Uterus (tissue), 2 donors: ENCODE results near the gene TKTL2.

Experiments used
- CTCF ChIP-seq, 4 experiments: fragments of 200-600 bp in 2 of 4; fragments of 450-650 bp in 2 of 4; sonication (generic) in 2 of 4; IDR thresholded peaks; one replicate each; pipeline ENCODE4 v1.5.1; 2016 to 2019; ENCODE audit warnings: antibody characterized with exemption in 4 of 4, mild to moderate bottlenecking in 2 of 4, moderate library complexity in 1 of 4
- POLR2A ChIP-seq, 2 donors: fragments of 450-650 bp; IDR thresholded peaks; one replicate each; pipeline ENCODE4 v1.6.1; 2016; ENCODE audit warnings: antibody characterized with exemption in 2 of 2, mild to moderate bottlenecking in 1 of 2, moderate library complexity in 1 of 2

DNA sequence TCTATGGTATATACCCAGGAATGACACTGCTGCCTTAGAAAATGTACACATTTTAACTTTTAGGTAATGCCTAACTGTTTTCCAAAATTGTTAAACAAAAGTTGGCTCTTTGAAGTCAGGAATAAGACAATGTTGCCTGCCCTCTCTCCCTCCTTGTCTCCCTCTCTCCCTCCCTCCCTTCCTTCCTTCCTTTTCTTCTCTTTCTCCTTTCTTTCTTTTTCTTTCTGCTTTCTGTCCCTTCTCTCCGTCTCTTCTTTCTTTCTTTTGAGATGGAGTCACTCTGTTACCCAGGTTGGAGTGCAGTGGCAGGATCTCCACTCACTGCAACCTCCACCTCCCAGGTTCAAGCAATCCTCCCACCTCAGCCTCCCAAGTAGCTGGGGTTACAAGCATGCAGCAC lies 16.4 kb upstream of the TKTL2 start:
- no peak for TF ChIP-seq POLR2A (IDR thresholded peaks at IDR 0.05)
- no peak for TF ChIP-seq CTCF (IDR thresholded peaks at IDR 0.05)
